Naive B cell (primary cell): ENCODE measurements around the gene WFDC9. TPM values are rescaled to one million over a fixed set of nuclear protein-coding genes. Genes with fewer than 3 reads are reported as not detected.
"Not testable (repeated sequence)": the region's sequence is repeated elsewhere in the genome, so short reads cannot be mapped to it uniquely, and the experiment has no call there.

Experiments
- ATAC-seq, 2 donors: fragments of 150-1000 bp; cut with Tn5 transposase; 2 replicates each; pipeline ENCODE4 v1.10.0; 2021; ENCODE audit warnings: low read depth in 2 of 2, mild to moderate bottlenecking in 2 of 2, moderate library complexity in 2 of 2
- DNase-seq: peaks from one replicate; pipeline ENCODE4 v3.0.0; 2022
- H3K27ac Mint-ChIP-seq, 6 donors: one replicate each; pipeline ENCODE4 v1.8.0; 2020 to 2022; ENCODE audit warnings: mild to moderate bottlenecking in 6 of 6, mixed read lengths in 6 of 6, moderate library complexity in 5 of 6, inconsistent platforms in 2 of 6
- H3K27me3 Mint-ChIP-seq, 3 donors: one replicate each; pipeline ENCODE4 v1.8.0; 2021 to 2022; ENCODE audit warnings: mixed read lengths in 3 of 3, mild to moderate bottlenecking in 1 of 3
- H3K36me3 Mint-ChIP-seq, 2 donors: one replicate each; pipeline ENCODE4 v1.8.0; 2020 to 2022; ENCODE audit warnings: mixed read lengths in 2 of 2, inconsistent platforms in 1 of 2, mild to moderate bottlenecking in 1 of 2
- H3K4me1 Mint-ChIP-seq, 3 donors: one replicate each; pipeline ENCODE4 v1.8.0; 2020 to 2022; ENCODE audit warnings: mixed read lengths in 3 of 3, inconsistent platforms in 1 of 3, mild to moderate bottlenecking in 1 of 3, moderate library complexity in 1 of 3
- H3K4me3 Mint-ChIP-seq, 8 donors: one replicate each; pipeline ENCODE4 v1.8.0; 2020 to 2022; ENCODE audit warnings: mild to moderate bottlenecking in 8 of 8, mixed read lengths in 8 of 8, moderate library complexity in 8 of 8, inconsistent platforms in 2 of 8
- H3K9me3 Mint-ChIP-seq, 7 donors: one replicate each; pipeline ENCODE4 v1.8.0; 2020 to 2022; ENCODE audit warnings: mixed read lengths in 7 of 7, mild to moderate bottlenecking in 5 of 7, inconsistent platforms in 2 of 7, moderate library complexity in 1 of 7
- polyA plus RNA-seq, 6 donors: library from polyadenylated mRNA; unstranded; fragments of 300-500 nt; fragmentation: Illumina TruSeq; gene quantifications; one replicate each; pipeline ENCODE4 v1.2.3, GENCODE V29; 2021; ENCODE audit warnings: low read depth in 6 of 6

The WFDC9 gene
- not detected for polyA plus RNA-seq

GRCh38 chr20:45631184-45631583 lies at the start of gene WFDC9:
Gene WFDC9 (minus strand): TSS chr20:45631284. CDS start chr20:45610181, 21,103 bp downstream.
- ATAC-seq = no peak
- no peak for DNase-seq
- H3K36me3 Mint-ChIP-seq = no peaks in the 10 kb centered on the region
- peaks cover 0 to 5% (median 0%) of the 10 kb centered on the region in 7 donors for H3K9me3 Mint-ChIP-seq
- peaks cover 26 to 38% (median 27%) of the 10 kb centered on the region in 3 donors for H3K27me3 Mint-ChIP-seq
- no peak within 1 kb of the TSS for H3K4me3 Mint-ChIP-seq
- H3K27ac Mint-ChIP-seq = peak within 1 kb of the TSS in 2 of 6 donors; percentile 19 to 44
- peaks cover 0 to 9% (median 0%) of the 10 kb centered on the region in 3 donors for H3K4me1 Mint-ChIP-seq

DNA sequence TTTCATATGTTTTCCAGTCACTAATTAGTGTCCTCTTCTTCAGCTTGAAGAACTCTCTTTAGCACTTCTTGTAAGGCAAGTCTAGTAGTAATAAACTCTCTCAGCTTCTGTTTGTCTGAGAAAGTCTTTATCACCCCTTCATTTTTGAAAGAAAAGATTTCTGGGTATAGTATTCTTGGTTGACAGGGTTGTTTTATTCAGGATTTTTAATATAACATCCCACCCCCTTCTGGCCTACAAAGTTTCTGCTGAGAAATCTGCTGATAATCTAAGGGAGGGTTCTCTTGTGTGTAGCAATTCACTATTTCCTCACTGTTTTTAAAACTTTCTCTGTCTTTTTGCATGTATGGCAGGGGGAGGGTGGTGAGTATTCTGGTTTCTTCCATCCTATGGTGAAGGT lies 48.6 kb upstream of the WFDC9 start:
- DNase-seq = no peak
- no peaks in the 10 kb centered on the region for H3K4me1 Mint-ChIP-seq
- peaks cover 12 to 55% (median 40%) of the 10 kb centered on the region in 7 donors for H3K9me3 Mint-ChIP-seq
- H3K36me3 Mint-ChIP-seq = peaks cover 9 to 21% of the 10 kb centered on the region in 2 donors
- no peak for ATAC-seq
- H3K27ac Mint-ChIP-seq = no peak overlapping the region
- H3K27me3 Mint-ChIP-seq = peaks cover 15 to 54% (median 32%) of the 10 kb centered on the region in 3 donors
- no peak overlapping the region for H3K4me3 Mint-ChIP-seq

DNA sequence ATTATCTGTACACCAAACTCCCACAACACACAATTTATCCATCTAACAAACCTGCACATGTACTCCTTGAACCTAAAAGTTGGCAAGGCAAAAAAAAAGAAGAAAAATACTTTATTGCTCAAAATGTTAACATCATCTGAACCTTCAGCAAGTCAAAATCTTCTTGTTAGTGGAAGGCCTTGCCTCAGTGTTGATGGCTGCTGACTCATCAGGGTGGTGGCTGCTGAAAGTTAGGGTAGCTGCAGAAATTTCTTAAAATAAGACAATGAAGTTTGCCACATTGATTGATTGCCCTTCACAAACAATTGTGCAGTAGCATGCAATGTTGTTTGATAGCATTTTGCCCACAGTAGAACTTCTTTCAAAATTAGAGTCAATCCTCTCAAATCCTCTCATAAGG lies 41.7 kb upstream of the WFDC9 start:
- Mint-ChIP-seq H3K27me3 (peaks cover 31 to 48% (median 35%) of the 10 kb centered on the region in 3 donors), H3K4me3 (no peak overlapping the region), H3K36me3 (peaks cover 5 to 6% of the 10 kb centered on the region in 2 donors), H3K27ac (no peak overlapping the region), H3K9me3 (peaks cover 7 to 34% (median 17%) of the 10 kb centered on the region in 7 donors), H3K4me1 (no peaks in the 10 kb centered on the region)
- no peak for DNase-seq
- no peak for ATAC-seq

DNA sequence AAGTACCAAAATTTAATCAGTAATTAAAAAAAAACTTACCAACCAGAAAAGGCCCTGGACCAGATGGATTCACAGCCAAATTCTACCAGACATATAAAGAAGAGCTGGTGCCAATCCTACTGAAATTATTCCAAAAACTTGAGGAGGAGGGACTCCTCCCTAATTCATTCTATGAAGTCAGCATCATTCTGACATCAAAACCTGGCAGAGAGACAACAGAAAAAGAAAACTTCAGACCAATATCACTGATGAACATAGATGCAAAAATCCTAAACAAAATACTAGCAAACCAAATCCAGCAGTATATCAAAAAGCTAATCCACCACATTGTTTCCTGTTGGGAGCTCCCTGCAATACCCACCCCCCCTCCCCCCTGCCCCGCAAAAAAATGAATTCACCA lies 39.1 kb upstream of the WFDC9 start, which contains the start of gene WFDC11:
WFDC11 (minus strand) TSS at position 101 of the 400 bp plus-strand sequence. CDS start 19,639 bp downstream, outside the sequence.
- H3K27me3 Mint-ChIP-seq = peaks cover 29 to 39% (median 39%) of the 10 kb centered on the region in 3 donors
- no peaks in the 10 kb centered on the region for H3K4me1 Mint-ChIP-seq
- peak within 1 kb of the TSS in 2 of 6 donors; percentile 2 to 87 for H3K27ac Mint-ChIP-seq
- no peak for ATAC-seq
- no peak for DNase-seq
- H3K9me3 Mint-ChIP-seq = peaks cover 0 to 14% (median 7%) of the 10 kb centered on the region in 7 donors
- no peak within 1 kb of the TSS for H3K4me3 Mint-ChIP-seq
- H3K36me3 Mint-ChIP-seq = peaks cover 0 to 6% of the 10 kb centered on the region in 2 donors

DNA sequence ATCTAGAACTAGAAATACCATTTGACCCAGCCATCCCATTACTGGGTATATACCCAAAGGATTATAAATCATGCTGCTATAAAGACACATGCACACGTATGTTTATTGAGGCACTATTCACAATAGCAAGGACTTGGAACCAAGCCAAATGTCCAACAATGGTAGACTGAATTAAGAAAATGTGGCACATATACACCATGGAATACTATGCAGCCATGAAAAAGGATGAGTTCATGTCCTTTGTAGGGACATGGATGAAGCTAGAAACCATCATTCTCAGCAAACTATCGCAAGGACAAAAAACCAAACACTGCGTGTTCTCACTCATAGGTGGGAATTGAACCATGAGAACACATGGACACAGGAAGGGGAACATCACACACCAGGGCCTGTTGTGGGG lies 26.0 kb upstream of the WFDC9 start:
- Mint-ChIP-seq H3K27me3 (peaks cover 3 to 15% (median 8%) of the 10 kb centered on the region in 3 donors), H3K9me3 (peaks cover 0 to 30% (median 7%) of the 10 kb centered on the region in 7 donors)
- H3K4me3 Mint-ChIP-seq, DNase-seq, ATAC-seq, H3K27ac Mint-ChIP-seq, H3K4me1 Mint-ChIP-seq, H3K36me3 Mint-ChIP-seq: not testable (repeated sequence)

DNA sequence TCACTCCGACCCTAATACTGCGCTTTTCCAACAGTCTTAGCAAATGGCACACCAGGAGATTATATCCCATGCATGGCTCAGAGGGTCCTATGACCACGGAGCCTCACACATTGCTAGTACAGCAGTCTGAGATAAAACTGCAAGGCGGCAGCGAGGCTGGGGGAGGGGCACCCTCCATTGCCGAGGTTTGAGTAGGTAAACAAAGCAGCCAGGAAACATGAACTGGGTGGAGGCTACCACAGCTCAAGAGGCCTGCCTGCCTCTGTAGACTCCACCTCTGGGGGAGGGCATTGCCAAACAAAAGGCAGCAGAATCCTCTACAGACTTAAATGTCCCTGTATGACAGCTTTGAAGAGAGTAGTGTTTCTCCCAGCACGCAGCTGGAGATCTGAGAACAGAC lies 20.6 kb upstream of the WFDC9 start:
- DNase-seq, H3K36me3 Mint-ChIP-seq, H3K4me3 Mint-ChIP-seq, H3K27ac Mint-ChIP-seq, ATAC-seq, H3K9me3 Mint-ChIP-seq, H3K4me1 Mint-ChIP-seq: not testable (repeated sequence)
- H3K27me3 Mint-ChIP-seq = peaks cover 3 to 21% (median 15%) of the 10 kb centered on the region in 3 donors

DNA sequence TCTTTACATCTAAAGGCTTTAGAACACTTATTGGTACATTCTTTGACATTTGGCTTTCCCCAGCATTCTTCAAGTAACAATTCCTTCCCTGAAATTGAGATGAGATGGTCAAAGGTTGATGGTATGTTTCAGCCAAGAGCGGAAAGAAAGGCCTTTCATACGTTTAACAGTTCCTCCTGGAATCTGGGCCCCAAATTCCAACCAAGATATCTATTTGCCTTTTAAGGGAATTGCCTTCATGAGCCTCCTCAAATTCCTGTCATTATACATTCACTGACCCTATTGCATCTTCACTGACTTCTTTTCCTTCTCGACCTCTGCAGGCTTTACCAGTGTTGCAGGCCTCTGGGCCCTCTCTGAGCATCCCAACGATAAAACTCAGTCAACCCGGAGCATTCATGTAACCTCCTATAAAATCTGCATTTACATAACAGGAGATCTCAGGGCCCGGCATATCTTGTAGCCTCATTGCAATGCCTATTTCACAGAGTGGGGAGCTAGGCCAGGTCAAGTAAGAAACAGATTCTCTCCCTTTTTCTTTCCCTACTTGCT lies 18.3 kb upstream of the WFDC9 start:
- H3K4me1 Mint-ChIP-seq = no peaks in the 10 kb centered on the region
- ATAC-seq = no peak
- H3K36me3 Mint-ChIP-seq = no peaks in the 10 kb centered on the region
- H3K9me3 Mint-ChIP-seq = peaks cover 0 to 2% (median 0%) of the 10 kb centered on the region in 7 donors
- no peak for DNase-seq
- no peak overlapping the region for H3K4me3 Mint-ChIP-seq
- H3K27me3 Mint-ChIP-seq = peaks cover 4 to 20% (median 12%) of the 10 kb centered on the region in 3 donors
- H3K27ac Mint-ChIP-seq = peak overlapping the region in 2 of 6 donors; percentile 33 to 53

GRCh38 chr20:45647441-45648050 lies 16.5 kb upstream of the WFDC9 start:
- H3K27ac Mint-ChIP-seq = peak overlapping the region in 1 of 6 donors; percentile 14
- H3K9me3 Mint-ChIP-seq = peaks cover 0 to 2% (median 0%) of the 10 kb centered on the region in 7 donors
- DNase-seq (no peak), ATAC-seq (no peak)
- H3K27me3 Mint-ChIP-seq = peaks cover 10 to 22% (median 12%) of the 10 kb centered on the region in 3 donors
- no peaks in the 10 kb centered on the region for H3K36me3 Mint-ChIP-seq
- no peak overlapping the region for H3K4me3 Mint-ChIP-seq
- H3K4me1 Mint-ChIP-seq = no peaks in the 10 kb centered on the region

DNA sequence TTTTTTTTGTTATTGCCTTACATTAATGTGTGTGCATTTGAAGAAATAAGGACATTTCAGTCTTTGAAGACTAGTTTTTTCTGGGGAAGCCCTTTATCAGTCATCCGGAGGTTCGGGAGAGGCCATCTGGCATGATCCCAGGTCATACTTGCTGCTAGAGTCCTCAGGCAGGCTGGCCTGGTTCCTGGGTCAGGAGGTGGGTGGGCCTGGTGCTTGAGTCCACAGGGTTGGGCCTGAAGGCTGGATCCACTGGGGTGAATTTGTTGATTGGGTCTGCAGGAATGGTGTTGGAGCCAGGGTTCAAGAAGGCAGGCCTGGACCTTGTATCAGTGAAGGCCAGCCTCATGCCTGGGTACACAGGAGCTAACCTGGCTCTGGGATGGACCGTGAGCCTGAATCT lies 15.8 kb upstream of the WFDC9 start:
- H3K9me3 Mint-ChIP-seq = peaks cover 0 to 2% (median 0%) of the 10 kb centered on the region in 7 donors
- peaks cover 5 to 22% (median 15%) of the 10 kb centered on the region in 3 donors for H3K27me3 Mint-ChIP-seq
- H3K27ac Mint-ChIP-seq = no peak overlapping the region
- H3K4me3 Mint-ChIP-seq = no peak overlapping the region
- H3K4me1 Mint-ChIP-seq = no peaks in the 10 kb centered on the region
- no peaks in the 10 kb centered on the region for H3K36me3 Mint-ChIP-seq
- DNase-seq (no peak), ATAC-seq (no peak)

DNA sequence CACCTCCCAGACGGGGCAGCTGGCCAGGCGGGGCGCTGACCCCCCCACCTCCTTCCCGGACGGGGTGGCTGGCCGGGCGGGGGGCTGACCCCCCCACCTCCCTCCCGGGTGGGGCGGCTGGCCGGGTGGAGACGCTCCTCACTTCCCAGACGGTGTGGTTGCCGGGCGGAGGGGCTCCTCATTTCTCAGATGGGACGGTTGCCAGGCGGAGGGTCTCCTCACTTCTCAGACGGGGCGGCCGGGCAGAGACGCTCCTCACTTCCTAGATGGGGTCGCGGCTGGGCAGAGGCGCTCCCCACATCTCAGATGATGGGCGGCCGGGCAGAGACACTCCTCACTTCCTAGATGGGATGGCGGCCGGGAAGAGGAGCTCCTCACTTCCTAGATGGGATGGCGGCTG lies 14.8 kb upstream of the WFDC9 start:
- not testable (repeated sequence) for H3K9me3 Mint-ChIP-seq

DNA sequence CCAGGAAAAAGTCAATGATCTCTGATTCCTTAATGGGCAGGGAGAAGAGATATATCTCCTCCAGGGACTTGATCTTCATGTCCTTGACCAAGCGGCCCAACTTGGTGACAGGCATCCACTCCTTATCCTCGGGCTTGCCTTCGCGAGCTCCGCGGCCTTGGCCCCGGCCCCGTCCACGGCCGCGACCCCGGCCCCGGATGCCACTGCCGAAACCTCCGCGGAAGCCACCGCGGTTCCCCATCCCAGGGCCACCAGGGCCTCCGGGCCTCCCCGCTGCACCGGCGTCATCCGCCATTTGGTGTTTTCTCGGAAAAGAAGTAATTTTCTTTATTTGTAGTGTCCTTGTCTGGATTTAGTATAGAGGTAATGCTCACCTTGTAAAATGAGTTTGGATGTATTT lies 10.0 kb upstream of the WFDC9 start:
- not testable (repeated sequence) for H3K27ac Mint-ChIP-seq, H3K36me3 Mint-ChIP-seq, ATAC-seq, H3K4me3 Mint-ChIP-seq, H3K4me1 Mint-ChIP-seq, DNase-seq, H3K9me3 Mint-ChIP-seq
- H3K27me3 Mint-ChIP-seq = peaks cover 16 to 24% (median 23%) of the 10 kb centered on the region in 3 donors

More for the DNA sequence above, 14.8 kb upstream of the WFDC9 start:
- H3K36me3 Mint-ChIP-seq, DNase-seq, H3K4me1 Mint-ChIP-seq, H3K27ac Mint-ChIP-seq, H3K4me3 Mint-ChIP-seq, ATAC-seq: not testable (repeated sequence)
- H3K27me3 Mint-ChIP-seq = peaks cover 5 to 15% (median 15%) of the 10 kb centered on the region in 3 donors

GRCh38 chr20:45639687-45640086 lies 8.6 kb upstream of the WFDC9 start:
- Mint-ChIP-seq H3K4me1 (no peaks in the 10 kb centered on the region), H3K4me3 (no peak overlapping the region), H3K9me3 (peaks cover 0 to 9% (median 1%) of the 10 kb centered on the region in 7 donors), H3K27ac (peak overlapping the region in 1 of 6 donors; percentile 26), H3K36me3 (no peaks in the 10 kb centered on the region), H3K27me3 (peaks cover 16 to 24% (median 22%) of the 10 kb centered on the region in 3 donors)
- no peak for ATAC-seq
- DNase-seq = no peak

GRCh38 chr20:45636513-45636912 lies 5.4 kb upstream of the WFDC9 start:
- H3K4me1 Mint-ChIP-seq = no peaks in the 10 kb centered on the region
- H3K27ac Mint-ChIP-seq = no peak overlapping the region
- DNase-seq (no peak), ATAC-seq (no peak)
- H3K27me3 Mint-ChIP-seq = peaks cover 16 to 31% (median 20%) of the 10 kb centered on the region in 3 donors
- no peaks in the 10 kb centered on the region for H3K36me3 Mint-ChIP-seq
- no peak overlapping the region for H3K4me3 Mint-ChIP-seq
- peaks cover 0 to 9% (median 1%) of the 10 kb centered on the region in 7 donors for H3K9me3 Mint-ChIP-seq

- Mint-ChIP-seq H3K36me3 (no peaks in the 10 kb centered on the region), H3K27ac (peak overlapping the region in 1 of 6 donors; percentile 44), H3K27me3 (peaks cover 27 to 37% (median 27%) of the 10 kb centered on the region in 3 donors), H3K9me3 (peaks cover 0 to 7% (median 1%) of the 10 kb centered on the region in 7 donors), H3K4me1 (peaks cover 0 to 9% (median 0%) of the 10 kb centered on the region in 3 donors), H3K4me3 (no peak overlapping the region)
- DNase-seq = no peak
- no peak for ATAC-seq
Observed at GRCh38 chr20:45630371-45630770, 713 bp downstream of the WFDC9 start.
